Duodenal mucosa (tissue), 2 donors: Measurements from ENCODE around the gene PADI2.

Experiments
- H3K27ac ChIP-seq: one replicate; pipeline ENCODE4 v1.7.0; 2013; ENCODE audit warnings: low read depth, low read length
- H3K27me3 ChIP-seq, 2 donors: one replicate each; pipeline ENCODE4 v1.7.0; 2013; ENCODE audit warnings: low read length in 2 of 2, control low read depth in 1 of 2; ENCODE audit not compliant: insufficient read depth in 2 of 2, control insufficient read depth in 1 of 2
- H3K36me3 ChIP-seq, 2 donors: one replicate each; pipeline ENCODE4 v1.7.0; 2013; ENCODE audit warnings: low read length in 2 of 2, control low read depth in 1 of 2; ENCODE audit not compliant: insufficient read depth in 2 of 2, control insufficient read depth in 1 of 2
- H3K4me1 ChIP-seq, 2 donors: one replicate each; pipeline ENCODE4 v1.7.0; 2013; ENCODE audit warnings: low read length in 2 of 2, control low read depth in 1 of 2; ENCODE audit not compliant: insufficient read depth in 2 of 2, control insufficient read depth in 1 of 2
- H3K4me3 ChIP-seq, 2 donors: one replicate each; pipeline ENCODE4 v1.7.0; 2013; ENCODE audit warnings: low read length in 2 of 2, low read depth in 1 of 2
- H3K9ac ChIP-seq, 2 donors: one replicate each; pipeline ENCODE4 v1.7.0; 2013; ENCODE audit warnings: low read length in 2 of 2, low read depth in 1 of 2
- H3K9me3 ChIP-seq, 2 donors: one replicate each; pipeline ENCODE4 v1.7.0; 2013; ENCODE audit warnings: low read length in 2 of 2, control low read depth in 1 of 2; ENCODE audit not compliant: control insufficient read depth in 1 of 2

The PADI2 gene

GRCh38 chr1:17045634-17046333 lies 73.5 kb downstream of the PADI2 start:
- Histone ChIP-seq H3K4me3 (peak overlapping the region; percentile 12 to 21), H3K9me3 (no peaks in the 10 kb centered on the region), H3K27me3 (no peaks in the 10 kb centered on the region), H3K27ac (no peak overlapping the region), H3K9ac (no peak overlapping the region), H3K4me1 (peaks cover 4 to 5% of the 10 kb centered on the region in 2 donors), H3K36me3 (peaks cover 16 to 43% of the 10 kb centered on the region in 2 donors)

- no peaks in the 10 kb centered on the region for H3K27me3 ChIP-seq
- no peak overlapping the region for H3K4me3 ChIP-seq
- no peak overlapping the region for H3K9ac ChIP-seq
- peaks cover 4 to 5% of the 10 kb centered on the region in 2 donors for H3K4me1 ChIP-seq
- H3K27ac ChIP-seq = no peak overlapping the region
- H3K9me3 ChIP-seq = no peaks in the 10 kb centered on the region
- H3K36me3 ChIP-seq = peaks cover 11 to 45% of the 10 kb centered on the region in 2 donors
Observed at GRCh38 chr1:17045150-17045549, 74.1 kb downstream of the PADI2 start.

- no peak overlapping the region for H3K4me3 ChIP-seq
- peaks cover 6 to 50% of the 10 kb centered on the region in 2 donors for H3K36me3 ChIP-seq
- no peaks in the 10 kb centered on the region for H3K27me3 ChIP-seq
- no peak overlapping the region for H3K27ac ChIP-seq
- no peak overlapping the region for H3K9ac ChIP-seq
- peaks cover 4 to 5% of the 10 kb centered on the region in 2 donors for H3K4me1 ChIP-seq
- no peaks in the 10 kb centered on the region for H3K9me3 ChIP-seq
Observed at GRCh38 chr1:17043676-17044075, 75.6 kb downstream of the PADI2 start.

GRCh38 chr1:17040135-17040534 lies 79.1 kb downstream of the PADI2 start:
- no peaks in the 10 kb centered on the region for H3K4me1 ChIP-seq
- H3K36me3 ChIP-seq = peaks cover 14 to 60% of the 10 kb centered on the region in 2 donors
- no peak overlapping the region for H3K9ac ChIP-seq
- no peaks in the 10 kb centered on the region for H3K9me3 ChIP-seq
- H3K27me3 ChIP-seq = no peaks in the 10 kb centered on the region
- no peak overlapping the region for H3K4me3 ChIP-seq
- H3K27ac ChIP-seq = no peak overlapping the region

- Histone ChIP-seq H3K4me3 (no peak overlapping the region), H3K27ac (no peak overlapping the region), H3K4me1 (no peaks in the 10 kb centered on the region), H3K9ac (no peak overlapping the region), H3K27me3 (no peaks in the 10 kb centered on the region), H3K36me3 (peaks cover 14 to 58% of the 10 kb centered on the region in 2 donors), H3K9me3 (no peaks in the 10 kb centered on the region)
Observed at GRCh38 chr1:17039522-17039921, 79.7 kb downstream of the PADI2 start.

- Histone ChIP-seq H3K9me3 (no peaks in the 10 kb centered on the region), H3K4me3 (no peak overlapping the region), H3K27me3 (no peaks in the 10 kb centered on the region), H3K4me1 (no peaks in the 10 kb centered on the region), H3K27ac (no peak overlapping the region), H3K36me3 (peaks cover 23 to 51% of the 10 kb centered on the region in 2 donors), H3K9ac (no peak overlapping the region)
Observed at GRCh38 chr1:17033481-17033880, 85.8 kb downstream of the PADI2 start.

- H3K9me3 ChIP-seq = no peaks in the 10 kb centered on the region
- no peak overlapping the region for H3K27ac ChIP-seq
- no peak overlapping the region for H3K9ac ChIP-seq
- H3K27me3 ChIP-seq = no peaks in the 10 kb centered on the region
- no peaks in the 10 kb centered on the region for H3K4me1 ChIP-seq
- H3K4me3 ChIP-seq = no peak overlapping the region
- H3K36me3 ChIP-seq = peaks cover 26 to 53% of the 10 kb centered on the region in 2 donors
Observed at GRCh38 chr1:17032741-17033140, 86.5 kb downstream of the PADI2 start.

- Histone ChIP-seq H3K9ac (no peak overlapping the region), H3K36me3 (peaks cover 33 to 63% of the 10 kb centered on the region in 2 donors), H3K4me1 (no peaks in the 10 kb centered on the region), H3K4me3 (no peak overlapping the region), H3K27me3 (no peaks in the 10 kb centered on the region), H3K9me3 (no peaks in the 10 kb centered on the region), H3K27ac (no peak overlapping the region)
Observed at GRCh38 chr1:17031436-17031835, 87.8 kb downstream of the PADI2 start.

- no peak overlapping the region for H3K27ac ChIP-seq
- peaks cover 33 to 70% of the 10 kb centered on the region in 2 donors for H3K36me3 ChIP-seq
- H3K9ac ChIP-seq = no peak overlapping the region
- no peak overlapping the region for H3K4me3 ChIP-seq
- H3K9me3 ChIP-seq = no peaks in the 10 kb centered on the region
- no peaks in the 10 kb centered on the region for H3K4me1 ChIP-seq
- H3K27me3 ChIP-seq = no peaks in the 10 kb centered on the region
Observed at GRCh38 chr1:17030206-17030605, 89.0 kb downstream of the PADI2 start.

GRCh38 chr1:17028662-17029188 lies 90.5 kb downstream of the PADI2 start:
- Histone ChIP-seq H3K27ac (no peak overlapping the region), H3K4me3 (no peak overlapping the region), H3K36me3 (peaks cover 43 to 82% of the 10 kb centered on the region in 2 donors), H3K4me1 (no peaks in the 10 kb centered on the region), H3K9me3 (no peaks in the 10 kb centered on the region), H3K9ac (no peak overlapping the region), H3K27me3 (no peaks in the 10 kb centered on the region)
